NCI-H1092 (cell line): Measurements from ENCODE around the gene PSMC4.
A peak's percentile ranks its signal among the peaks of the same experiment; 100 is the strongest.

ENCODE experiments used
- DNase-seq: peaks from one replicate; lab custom pipeline; 2025; lab: John Stamatoyannopoulos, UW

PSMC4 gene

DNA sequence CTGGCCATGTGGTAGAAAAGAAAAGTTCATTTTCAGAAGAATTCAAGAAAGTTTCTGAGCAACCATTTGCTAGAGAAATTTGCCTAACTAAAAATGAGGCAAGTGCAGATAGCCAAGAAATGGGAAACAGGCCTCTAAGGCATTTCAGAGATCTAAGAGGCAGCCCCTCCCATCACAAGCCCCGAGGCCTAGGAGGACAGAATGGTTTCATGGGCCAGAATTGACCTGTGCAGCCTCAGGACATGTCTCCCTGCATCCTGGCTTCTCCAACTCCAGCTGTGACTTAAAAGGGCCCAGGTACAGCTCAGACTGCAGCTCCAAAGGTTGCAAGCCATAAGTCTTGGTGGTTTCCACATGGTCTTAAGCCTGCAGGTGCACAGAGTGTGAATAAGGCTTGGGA, 22.6 kb downstream of the PSMC4 start:
- DNase-seq = no peak

DNA sequence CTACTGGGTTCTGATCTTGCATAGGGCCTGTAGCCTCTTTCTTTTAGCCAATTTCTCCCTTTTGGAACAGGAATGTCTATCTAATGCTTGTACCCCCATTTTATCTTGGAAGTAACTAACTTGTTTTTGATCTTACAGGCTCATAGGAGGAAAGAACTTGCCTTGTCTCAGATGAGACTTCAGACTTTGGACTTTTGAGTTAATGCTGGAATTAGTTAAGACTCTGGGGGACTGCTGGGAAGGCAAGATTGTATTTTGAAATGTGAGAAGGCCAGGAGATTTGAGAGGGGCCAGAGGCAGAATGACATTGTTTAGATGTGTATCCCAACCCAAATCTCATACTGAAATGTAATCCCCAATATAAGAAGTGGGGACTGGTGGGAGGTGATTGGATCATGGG, 23.4 kb downstream of the PSMC4 start:
- DNase-seq = no peak

DNA sequence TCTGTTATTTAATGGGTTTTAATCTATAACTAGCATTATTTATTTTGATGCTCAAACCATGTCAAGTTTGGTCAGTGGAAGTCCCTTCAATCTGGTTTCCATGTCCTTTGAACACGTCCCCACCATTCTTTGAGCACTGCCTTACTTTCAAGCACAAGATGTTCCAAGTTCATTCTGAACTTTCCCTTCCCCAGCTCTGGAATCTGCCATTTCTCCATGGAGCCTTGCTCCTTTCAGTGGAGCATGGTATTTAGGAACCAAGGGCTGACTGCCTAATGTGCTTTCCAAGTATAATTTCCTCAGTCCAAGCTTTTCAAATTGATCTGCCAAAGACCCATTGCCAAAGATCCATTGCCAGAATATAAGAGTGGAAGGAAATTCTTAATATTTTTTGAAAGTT, 24.8 kb downstream of the PSMC4 start:
- DNase-seq = no peak

DNA sequence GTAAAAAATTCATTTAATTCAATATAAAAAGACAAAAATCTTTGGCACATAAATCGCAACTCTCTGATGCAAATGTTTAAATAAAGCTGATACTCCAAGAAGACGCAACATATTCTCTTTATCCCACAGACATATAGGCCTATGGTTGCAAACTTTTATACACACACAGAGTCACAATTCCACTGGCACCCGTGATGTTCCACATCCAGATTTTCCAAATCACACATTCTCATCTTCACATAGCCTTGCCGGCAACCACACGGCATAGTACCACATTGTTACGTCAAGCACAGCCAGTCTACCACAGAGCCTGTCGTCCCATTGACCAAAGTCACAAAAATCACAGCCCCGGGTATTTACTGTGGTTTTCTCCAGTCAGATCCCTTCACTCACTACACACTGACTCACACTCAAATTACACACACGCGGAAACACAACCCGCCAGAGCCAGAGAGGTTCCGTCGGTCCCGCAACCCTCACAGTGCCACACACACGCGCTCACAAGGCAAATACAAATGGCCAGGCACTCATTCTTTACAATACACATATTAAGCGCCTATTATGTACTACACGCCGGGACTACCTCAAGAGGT, 25.3 kb downstream of the PSMC4 start:
- DNase-seq = no peak

DNA sequence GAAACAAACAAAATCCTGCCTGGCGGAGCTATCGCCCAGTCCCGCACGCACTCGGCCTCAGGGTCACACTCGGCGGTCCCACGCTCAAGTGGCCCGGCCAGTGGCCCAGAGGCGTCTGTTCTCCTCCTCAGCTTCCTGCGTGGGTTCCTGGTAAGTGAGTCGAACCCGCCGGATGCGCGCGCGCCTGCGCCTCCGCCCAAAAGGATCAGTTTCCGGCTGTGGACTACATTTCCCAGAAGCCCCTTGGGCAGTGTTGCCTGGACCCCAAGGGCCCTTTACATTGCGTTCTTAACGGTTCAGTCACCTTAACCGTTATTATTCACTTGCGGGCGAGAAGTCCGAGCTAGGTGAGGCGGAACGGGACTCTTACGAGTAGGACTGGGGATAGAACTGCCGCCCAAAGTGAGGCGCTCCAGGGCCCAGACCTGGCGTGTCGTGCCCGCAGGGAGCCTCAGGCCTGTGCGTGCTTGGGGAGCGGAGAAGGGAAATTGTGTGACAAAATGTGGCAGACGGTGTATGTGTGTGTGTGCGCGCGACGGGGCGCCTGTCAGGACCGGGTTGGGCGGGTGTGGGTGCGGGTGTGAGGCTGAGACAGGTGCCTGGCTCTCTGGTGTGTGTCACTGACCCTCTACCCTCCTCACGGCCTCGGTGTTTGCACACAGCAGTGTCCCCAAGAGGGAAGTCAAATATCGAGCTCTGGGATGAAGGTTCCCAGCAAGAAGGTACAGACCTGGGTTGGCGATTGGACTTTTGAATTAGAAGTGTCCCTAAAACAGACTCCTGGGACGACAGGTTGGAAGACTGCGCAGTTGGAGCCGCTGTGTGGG, 26.1 kb downstream of the PSMC4 start, which contains the start of gene ZNF546:
Gene ZNF546 (plus strand): TSS at position 250 of the 827 bp plus-strand sequence. CDS start 1,267 bp downstream, outside the sequence.
- DNase-seq = peak; percentile 48

DNA sequence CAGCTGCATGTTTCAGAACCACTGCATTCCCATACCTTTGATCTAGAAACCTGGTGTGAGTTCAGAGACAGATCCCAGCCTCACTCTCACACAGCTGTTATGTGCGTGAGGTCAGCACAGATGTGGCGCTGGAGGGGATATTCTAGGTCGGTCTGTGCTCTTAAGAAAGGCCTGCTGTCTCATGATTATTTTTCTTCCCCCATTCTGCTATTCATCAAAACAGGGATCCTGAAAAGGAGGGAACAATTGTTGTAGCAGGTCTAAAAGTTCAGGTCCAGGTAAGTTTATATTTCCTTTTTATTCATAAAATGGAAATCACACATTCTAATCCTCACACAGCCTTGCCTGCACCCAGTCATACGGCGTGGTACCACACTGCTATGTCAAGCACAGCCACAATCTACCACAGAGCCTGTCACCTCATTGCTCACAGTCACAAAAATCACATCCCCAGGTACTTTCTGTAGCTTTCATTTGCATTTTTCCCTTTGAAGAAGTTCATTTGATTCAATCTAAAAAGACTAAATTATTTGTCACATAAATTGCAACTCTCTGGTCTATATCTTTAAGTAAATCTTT, 26.8 kb downstream of the PSMC4 start:
- DNase-seq = no peak

DNA sequence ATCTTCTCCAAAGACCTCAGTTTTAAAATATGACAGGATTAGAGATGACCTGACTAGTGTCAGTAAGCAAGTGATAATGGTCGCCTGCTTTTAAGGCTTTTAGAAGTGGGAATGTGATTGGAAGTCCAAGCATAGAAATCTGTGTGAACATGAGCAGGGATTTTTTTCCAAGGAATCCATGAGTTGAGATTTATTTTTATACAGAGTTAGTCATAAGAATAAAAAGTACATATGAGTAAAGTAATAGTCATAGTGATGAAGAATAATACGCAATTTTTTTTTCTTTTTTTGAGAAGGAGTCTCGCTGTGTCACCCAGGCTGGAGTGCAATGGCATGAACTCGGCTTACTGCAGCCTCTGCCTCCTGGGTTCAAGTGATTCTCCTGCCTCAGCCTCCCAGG, 27.5 kb downstream of the PSMC4 start:
- DNase-seq = no peak

DNA sequence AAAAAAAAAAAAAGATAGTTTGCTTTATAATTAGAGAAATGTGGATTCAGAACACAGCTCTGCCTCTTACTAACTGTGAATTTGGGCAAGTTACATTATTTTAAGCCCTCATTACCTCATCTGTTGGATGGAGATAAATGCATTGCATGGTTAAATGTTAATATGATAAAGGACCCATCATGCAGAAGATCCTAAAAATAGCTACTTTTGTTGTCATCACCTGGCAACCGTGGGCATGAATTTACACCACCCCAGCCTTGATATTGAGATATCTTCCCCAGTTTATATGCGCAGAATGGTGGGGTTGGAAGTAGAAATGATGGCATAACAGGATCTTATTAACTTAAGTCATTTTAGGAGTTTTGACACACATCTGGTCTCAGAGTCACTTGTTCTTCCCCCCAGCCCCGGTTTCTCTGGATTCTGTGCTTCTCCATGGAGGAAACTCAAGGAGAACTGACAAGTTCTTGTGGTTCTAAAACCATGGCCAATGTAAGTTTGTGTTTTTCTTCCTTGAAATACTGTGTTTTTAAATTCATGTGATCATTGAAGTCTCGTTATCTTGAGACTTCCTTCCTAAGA, 34.8 kb downstream of the PSMC4 start:
- DNase-seq = no peak

DNA sequence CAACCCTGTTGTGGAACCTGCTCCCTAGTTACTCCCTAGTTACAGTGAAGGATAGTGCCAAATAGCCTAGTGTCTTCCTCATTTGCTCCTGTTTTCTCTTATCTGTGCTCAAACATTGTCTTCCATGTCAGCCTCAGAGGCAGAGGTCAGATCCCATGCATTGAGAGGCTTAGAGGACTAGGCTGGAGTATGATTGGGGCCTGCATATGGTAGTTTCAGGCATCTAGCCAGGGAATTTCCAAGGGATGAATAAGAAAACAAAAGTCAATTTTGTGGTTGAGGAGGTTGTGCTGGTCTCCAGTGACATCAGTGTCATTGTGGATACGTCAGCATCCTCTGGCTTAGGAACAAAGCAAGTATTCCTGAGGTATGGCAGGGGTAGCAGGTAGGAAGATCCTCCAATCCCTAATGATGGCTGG, 35.3 kb downstream of the PSMC4 start:
- DNase-seq = no peak

DNA sequence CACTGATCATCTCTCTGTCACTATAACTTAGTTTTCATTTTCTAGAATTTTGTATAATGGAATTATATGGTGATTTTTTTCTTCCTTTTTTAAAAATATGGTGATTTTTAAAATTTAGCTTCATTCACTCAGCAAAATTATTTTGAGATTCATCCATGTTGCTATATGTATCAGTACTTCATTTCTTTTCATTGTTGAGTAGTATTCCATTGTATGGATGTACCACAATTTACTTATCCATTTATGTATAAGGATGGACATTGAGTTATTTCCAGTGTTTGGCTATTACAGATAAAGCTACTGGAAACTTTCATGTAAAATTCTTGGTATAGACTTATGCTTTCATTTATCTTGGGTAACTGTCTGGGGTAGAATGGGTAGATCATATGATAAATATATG, 38.7 kb downstream of the PSMC4 start:
- DNase-seq = no peak

DNA sequence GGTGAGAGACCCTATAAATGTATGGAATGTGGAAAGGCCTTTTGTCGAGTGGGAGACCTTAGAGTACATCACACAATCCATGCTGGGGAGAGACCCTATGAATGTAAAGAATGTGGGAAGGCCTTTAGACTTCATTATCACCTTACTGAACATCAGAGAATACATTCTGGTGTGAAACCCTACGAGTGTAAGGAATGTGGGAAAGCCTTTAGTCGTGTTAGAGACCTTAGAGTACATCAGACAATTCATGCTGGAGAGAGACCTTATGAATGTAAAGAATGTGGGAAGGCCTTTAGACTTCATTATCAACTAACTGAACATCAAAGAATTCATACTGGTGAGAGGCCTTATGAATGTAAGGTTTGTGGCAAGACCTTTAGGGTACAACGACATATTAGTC, 43.0 kb downstream of the PSMC4 start:
- DNase-seq = no peak

DNA sequence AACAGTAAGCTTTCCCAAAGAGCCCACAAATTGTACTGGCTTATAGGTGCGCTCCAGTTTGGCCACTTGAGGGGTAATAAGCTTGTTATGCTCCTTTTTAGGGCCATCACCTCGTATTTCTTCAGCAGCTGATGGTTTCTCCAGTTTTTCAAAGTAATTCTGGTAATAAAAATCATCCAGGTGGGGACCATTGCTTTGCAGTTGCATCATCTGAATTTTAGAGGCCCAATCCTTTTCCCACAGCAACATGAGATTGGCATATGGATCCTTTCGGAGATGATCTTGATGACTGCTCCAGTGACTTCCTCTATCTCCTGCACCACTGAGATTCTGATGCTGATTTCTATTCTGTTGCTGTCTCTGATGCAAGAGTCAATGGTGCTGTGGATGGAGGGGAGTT, 53.0 kb downstream of the PSMC4 start:
- no peak for DNase-seq

DNA sequence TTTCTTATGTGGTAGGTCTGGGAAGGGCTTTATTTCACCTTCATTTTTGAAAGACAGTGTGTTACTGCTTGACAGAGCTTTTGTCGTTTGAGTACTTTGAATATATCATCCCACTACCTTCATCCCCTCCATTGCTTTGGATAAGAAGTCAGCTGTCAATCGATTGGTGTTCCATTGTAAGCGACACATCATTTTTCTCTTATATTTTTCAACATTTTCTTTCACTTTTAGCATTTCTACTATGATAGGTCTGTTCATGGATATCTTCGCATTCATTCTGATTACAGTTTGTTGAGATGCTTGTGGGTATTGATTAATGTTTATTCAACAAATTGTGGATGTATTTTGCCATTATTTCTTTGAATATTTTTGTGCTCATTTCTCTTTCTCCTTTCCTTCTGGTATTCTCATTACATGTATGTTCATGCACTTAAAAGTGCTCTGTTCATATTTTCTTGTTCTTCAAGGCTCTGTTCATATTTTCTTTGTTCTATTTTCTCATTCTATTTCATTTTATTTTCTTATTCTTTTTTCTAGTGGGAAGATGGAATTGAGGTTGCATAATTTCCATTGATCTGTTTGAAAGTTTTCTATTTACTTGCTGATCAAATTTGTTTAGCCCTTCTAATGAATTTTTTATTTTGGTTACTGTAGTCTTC, 55.1 kb downstream of the PSMC4 start:
- DNase-seq = no peak

DNA sequence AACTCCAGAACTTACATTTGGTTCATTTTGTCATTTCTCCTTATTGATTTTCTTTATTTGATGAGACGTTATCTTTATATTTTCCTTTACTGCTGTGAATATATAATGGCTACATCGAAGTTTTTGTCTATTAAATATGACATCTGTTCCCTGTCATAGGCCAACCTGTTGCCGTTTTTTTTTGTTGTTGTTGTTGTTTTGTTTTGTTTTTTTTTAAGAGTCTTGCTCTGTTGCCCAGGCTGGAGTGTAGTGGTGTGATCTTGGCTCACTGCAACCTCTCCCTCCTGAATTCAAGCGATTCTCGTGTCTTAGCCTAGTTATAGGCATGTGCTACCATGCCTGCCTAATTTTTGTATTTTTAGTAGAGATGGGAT, 55.6 kb downstream of the PSMC4 start:
- DNase-seq = no peak
